MM.1S (cell line): Measurements from ENCODE around the gene CCDC27.

Experiments used
- CTCF ChIP-seq: fragments of 300-600 bp; sonication (generic); IDR thresholded peaks from 2 replicates; pipeline ENCODE4 v1.5.1; 2016; ENCODE audit warnings: antibody characterized with exemption, low read length, mixed read lengths
- EZH2 ChIP-seq: fragments of 300-600 bp; sonication (generic); optimal IDR thresholded peaks from 2 replicates; pipeline ENCODE3; 2017; ENCODE audit warnings: low read depth, mild to moderate bottlenecking, antibody characterized with exemption, low read length, mixed read lengths
- EZH2phosphoT487 ChIP-seq: fragments of 300-600 bp; sonication (generic); IDR thresholded peaks from 2 replicates; pipeline ENCODE4 v1.6.1; 2018; ENCODE audit warnings: antibody characterized with exemption, low read length

GRCh38 chr1:3809680-3810079 is 57.4 kb downstream of the CCDC27 start:
- no peak for TF ChIP-seq CTCF
- no peak for TF ChIP-seq EZH2
- TF ChIP-seq EZH2phosphoT487 = no peak
